SK-N-SH treated with all-trans-retinoic acid at 6 μM for 48 hours (cell line): Measurements from ENCODE around the gene IDI2.
"Not testable (repeated sequence)": the region's sequence is repeated elsewhere in the genome, so short reads cannot be mapped to it uniquely, and the experiment has no call there.

Source experiments
- ARNTL ChIP-seq: fragments of 450-650 bp; formaldehyde crosslinking; IDR thresholded peaks from 2 replicates; pipeline ENCODE4 v1.5.0; 2020; ENCODE audit warnings: low read depth, mild to moderate bottlenecking, moderate library complexity, borderline replicate concordance
- BACH2 ChIP-seq: fragments of 250-450 bp; sonication (Bioruptor Pico); IDR thresholded peaks from 2 replicates; pipeline ENCODE4 v1.9.0; 2021; ENCODE audit warnings: mild to moderate bottlenecking, borderline replicate concordance
- CREB5 ChIP-seq: fragments of 250-450 bp; sonication (Bioruptor Pico); IDR thresholded peaks from 2 replicates; pipeline ENCODE4 v1.5.1; 2020; ENCODE audit warnings: low read depth, mild to moderate bottlenecking, moderate library complexity
- GLIS3 ChIP-seq: fragments of 250-450 bp; sonication (Bioruptor Pico); IDR thresholded peaks from 2 replicates; pipeline ENCODE4 v1.5.0; 2020; ENCODE audit warnings: mild to moderate bottlenecking, moderate library complexity
- OSR1 ChIP-seq: fragments of 250-450 bp; sonication (Bioruptor Pico); IDR thresholded peaks from 2 replicates; pipeline ENCODE4 v1.8.0; 2022; ENCODE audit warnings: moderate library complexity, mild to moderate bottlenecking, inconsistent platforms
- PATZ1 ChIP-seq: fragments of 250-450 bp; sonication (Bioruptor Pico); IDR thresholded peaks from 2 replicates; pipeline ENCODE4 v1.8.0; 2020; ENCODE audit warnings: mild to moderate bottlenecking, moderate library complexity, borderline replicate concordance
- RARB ChIP-seq: fragments of 250-450 bp; sonication (Bioruptor Pico); IDR thresholded peaks from 2 replicates; pipeline ENCODE4 v1.8.0; 2021; ENCODE audit warnings: mild to moderate bottlenecking, moderate library complexity
- TCF4 ChIP-seq: fragments of 250-450 bp; sonication (Bioruptor Pico); IDR thresholded peaks from 2 replicates; pipeline ENCODE4 v1.8.0; 2021; ENCODE audit warnings: mild to moderate bottlenecking, moderate library complexity, borderline replicate concordance
- TSHZ2 ChIP-seq: fragments of 250-450 bp; sonication (Bioruptor Pico); IDR thresholded peaks from 2 replicates; pipeline ENCODE4 v1.5.0; 2020; ENCODE audit warnings: mild to moderate bottlenecking, moderate library complexity
- ZC3H10 ChIP-seq: fragments of 250-450 bp; sonication (Bioruptor Pico); IDR thresholded peaks from 2 replicates; pipeline ENCODE4 v1.5.1; 2021; ENCODE audit warnings: mild to moderate bottlenecking, moderate library complexity
- ZFP3 ChIP-seq: fragments of 250-450 bp; sonication (Bioruptor Pico); IDR thresholded peaks from 2 replicates; pipeline ENCODE4 v1.5.0; 2020; ENCODE audit warnings: mild to moderate bottlenecking, moderate library complexity
- ZFP30 ChIP-seq: fragments of 450-650 bp; formaldehyde crosslinking; IDR thresholded peaks from 2 replicates; pipeline ENCODE4 v1.5.0; 2022; ENCODE audit warnings: mild to moderate bottlenecking, moderate library complexity
- ZNF565 ChIP-seq: fragments of 450-650 bp; formaldehyde crosslinking; conservative IDR thresholded peaks from 2 replicates; pipeline ENCODE4 v1.5.0; 2020; ENCODE audit warnings: low read depth, mild to moderate bottlenecking, moderate library complexity

GRCh38 chr10:1038769-1039168 lies 13.1 kb upstream of the IDI2 start:
- TF ChIP-seq ZNF565 (CRISPR knock-in tag); RARB; PATZ1 (CRISPR knock-in tag); ARNTL (CRISPR knock-in tag); TCF4 (CRISPR knock-in tag); BACH2 (CRISPR knock-in tag); ZFP30 (CRISPR knock-in tag); ZFP3 (CRISPR knock-in tag); GLIS3 (CRISPR knock-in tag); CREB5 (CRISPR knock-in tag); OSR1 (CRISPR knock-in tag); ZC3H10 (CRISPR knock-in tag); TSHZ2: not testable (repeated sequence)
